GM19099 (cell line): Measurements from ENCODE around the gene FTSJ3.

Source experiments
- POLR2A ChIP-seq: IDR thresholded peaks from 3 replicates; pipeline ENCODE4 v1.6.1; 2011; ENCODE audit warnings: low read depth; ENCODE audit not compliant: insufficient read length; ENCODE audit errors: extremely low read depth

The FTSJ3 gene

GRCh38 chr17:63832455-63832854 lies 5.0 kb upstream of the FTSJ3 start:
- TF ChIP-seq POLR2A = no peak

- no peak for TF ChIP-seq POLR2A
Measured at GRCh38 chr17:63832014-63832413, 4.6 kb upstream of the FTSJ3 start.

DNA sequence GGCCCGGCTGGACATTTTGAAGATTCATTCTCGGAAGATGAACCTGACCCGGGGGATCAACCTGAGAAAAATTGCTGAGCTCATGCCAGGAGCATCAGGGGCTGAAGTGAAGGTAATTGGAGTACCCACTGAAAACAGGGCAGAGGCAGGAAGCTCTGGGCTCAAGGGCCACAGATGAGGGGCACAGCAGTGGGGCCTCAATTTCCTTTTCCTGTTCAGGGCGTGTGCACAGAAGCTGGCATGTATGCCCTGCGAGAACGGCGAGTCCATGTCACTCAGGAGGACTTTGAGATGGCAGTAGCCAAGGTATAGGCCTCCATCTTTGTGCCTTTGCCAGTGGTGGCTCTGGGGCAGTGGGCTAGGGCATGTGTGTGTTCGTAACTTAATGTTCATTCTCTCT lies 4.0 kb upstream of the FTSJ3 start:
- no peak for TF ChIP-seq POLR2A

- TF ChIP-seq POLR2A = no peak
Measured at GRCh38 chr17:63830904-63831491, 3.5 kb upstream of the FTSJ3 start.

DNA sequence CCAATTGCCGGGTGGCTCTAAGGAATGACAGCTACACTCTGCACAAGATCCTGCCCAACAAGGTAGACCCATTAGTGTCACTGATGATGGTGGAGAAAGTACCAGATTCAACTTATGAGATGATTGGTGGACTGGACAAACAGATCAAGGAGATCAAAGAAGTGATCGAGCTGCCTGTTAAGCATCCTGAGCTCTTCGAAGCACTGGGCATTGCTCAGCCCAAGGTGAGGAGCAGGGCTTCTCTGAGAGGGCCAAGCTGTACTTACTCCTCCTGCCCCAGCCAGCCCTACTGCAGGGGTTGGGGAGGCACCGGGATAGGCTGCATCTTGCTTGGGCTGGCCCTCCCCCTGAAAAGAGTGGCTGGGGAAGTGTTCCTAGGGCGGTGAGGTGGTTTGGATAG lies 2.8 kb upstream of the FTSJ3 start:
- no peak for TF ChIP-seq POLR2A

DNA sequence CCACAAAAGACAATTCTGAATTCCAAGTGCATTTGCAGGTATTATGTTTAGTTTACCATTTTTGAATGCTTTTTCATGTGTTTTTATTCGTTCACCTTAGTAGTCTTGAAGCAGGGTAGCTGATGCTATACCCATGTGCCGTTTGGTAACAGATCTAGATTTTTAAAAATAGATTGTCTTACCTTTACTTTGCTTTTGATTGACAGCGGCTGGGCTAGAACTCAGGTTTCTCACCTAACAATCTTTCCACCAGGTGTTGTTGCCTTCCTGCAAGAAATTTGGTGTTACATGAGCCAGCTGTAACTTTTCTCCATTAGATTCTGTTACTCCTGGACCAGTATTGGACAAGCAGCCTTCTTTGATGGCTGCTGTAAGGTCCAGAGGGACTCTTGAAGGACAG lies 1.5 kb upstream of the FTSJ3 start:
- TF ChIP-seq POLR2A = no peak

- TF ChIP-seq POLR2A = no peak
Measured at GRCh38 chr17:63827801-63828221, 348 bp upstream of the FTSJ3 start.

DNA sequence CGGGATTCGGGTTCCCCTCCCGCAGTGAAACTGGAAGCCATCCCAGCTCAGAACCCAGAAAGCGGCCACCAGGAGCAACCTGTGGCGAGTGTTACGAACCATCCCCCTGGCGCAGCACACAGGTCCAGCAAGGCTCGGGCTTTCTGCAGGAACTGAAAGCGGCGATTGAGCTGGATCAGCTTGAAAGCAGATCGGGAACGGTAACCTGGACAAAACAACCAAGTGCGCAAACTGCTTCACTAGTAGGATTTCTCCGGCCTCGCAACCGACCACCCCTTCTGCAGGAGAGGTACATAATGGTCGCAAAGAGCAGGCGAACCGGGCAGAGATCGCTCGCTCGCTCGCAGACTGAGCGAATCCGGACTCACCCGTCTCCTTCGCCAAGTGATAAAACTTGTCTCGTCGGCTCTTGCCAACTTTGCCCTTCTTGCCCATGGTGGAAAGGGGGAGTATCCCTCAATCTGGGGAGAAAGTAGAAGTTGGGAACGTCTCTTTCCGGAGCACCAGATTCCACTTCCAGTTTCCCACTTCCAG lies 928 bp downstream of the FTSJ3 start:
- no peak for TF ChIP-seq POLR2A

DNA sequence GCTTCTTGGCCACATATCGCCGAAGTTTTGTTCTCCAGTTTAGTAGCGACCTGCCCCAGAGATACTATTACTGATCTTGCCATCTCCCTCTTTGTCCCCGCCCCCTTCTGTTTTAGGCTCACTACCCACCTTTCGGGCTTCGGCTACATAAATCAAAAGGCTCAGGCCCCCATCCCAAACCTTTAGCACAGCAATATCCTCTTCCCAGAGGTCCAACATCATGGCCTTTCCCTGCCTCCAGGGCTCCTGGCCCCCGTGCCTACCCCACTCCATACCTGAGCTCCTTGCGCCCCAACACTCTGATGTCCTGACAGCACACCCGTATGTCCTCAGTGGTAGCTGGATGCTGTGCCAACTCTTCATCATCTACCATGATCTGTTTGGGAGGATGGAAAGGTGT lies 3.1 kb downstream of the FTSJ3 start:
- TF ChIP-seq POLR2A = no peak

DNA sequence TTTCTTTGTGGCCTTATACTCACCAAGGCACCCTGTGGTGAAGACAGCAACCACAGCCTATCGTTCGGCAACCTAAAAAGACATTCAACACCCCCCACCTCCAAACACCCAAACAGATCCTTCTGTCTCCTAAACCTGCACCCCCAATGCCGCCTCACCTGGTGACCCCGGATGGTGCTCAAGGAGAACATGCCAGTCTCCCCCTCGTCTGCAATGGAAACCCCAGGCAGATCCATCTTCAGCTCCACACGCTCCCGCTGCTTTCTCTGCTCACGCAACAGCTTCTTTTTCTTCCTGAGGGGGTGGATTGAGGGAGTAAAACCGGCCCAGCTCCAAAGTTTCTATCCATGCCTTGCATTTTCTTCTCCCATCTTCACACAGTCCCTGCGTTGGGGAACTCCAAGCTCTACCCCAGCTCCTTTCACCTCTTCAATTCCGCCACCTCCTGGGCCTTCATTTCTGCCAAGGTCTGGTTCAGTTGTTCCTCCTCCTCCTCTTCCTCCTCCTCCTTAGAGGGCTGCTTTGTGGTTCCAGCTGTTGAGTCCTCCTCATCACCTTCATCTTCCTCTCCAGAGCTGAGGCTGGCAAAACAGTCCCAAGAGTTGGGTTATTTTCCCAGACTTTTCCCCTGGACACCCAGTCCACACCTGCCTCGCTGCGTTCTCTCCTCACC lies 3.7 kb downstream of the FTSJ3 start:
- TF ChIP-seq POLR2A = no peak

DNA sequence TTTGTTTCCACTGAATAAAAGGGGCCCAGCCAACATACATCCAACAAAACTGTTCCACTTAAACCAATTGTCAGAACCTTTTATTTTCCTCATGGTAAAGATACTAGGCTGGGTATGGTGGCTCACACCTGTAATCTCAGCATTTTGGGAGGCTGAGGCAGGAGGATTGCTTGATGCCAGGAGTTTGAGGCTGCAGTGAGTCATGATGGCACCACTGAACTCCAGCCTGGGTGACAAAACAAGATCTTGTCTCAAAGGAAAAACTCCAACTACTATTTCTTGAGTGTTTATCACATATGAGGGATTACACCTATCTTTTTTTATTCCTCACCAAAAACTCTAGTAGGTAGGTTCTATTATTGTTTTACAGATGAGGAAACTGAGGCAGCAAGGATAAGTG lies 4.9 kb downstream of the FTSJ3 start:
- no peak for TF ChIP-seq POLR2A

DNA sequence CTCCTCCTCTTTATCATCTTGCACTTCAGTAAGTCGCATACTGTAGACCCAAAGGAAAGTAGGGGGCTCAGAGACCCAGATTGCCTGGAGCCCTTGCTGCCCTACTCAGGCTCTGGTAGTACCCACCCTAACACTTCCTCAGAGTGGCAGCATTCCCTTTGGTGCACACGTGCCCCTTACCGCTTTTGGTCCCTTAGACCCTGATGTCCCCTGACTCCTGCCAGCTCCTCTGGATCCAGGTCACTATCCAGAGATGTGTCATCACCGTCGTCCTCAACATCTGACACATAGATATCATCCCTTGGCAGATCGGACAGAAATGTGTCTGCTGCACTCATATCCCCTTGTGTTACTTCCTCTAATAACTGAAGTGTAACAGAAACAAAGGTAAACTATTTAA lies 5.7 kb downstream of the FTSJ3 start:
- TF ChIP-seq POLR2A = no peak

- TF ChIP-seq POLR2A = peak; percentile 5
Measured at GRCh38 chr17:63820963-63821561, 6.4 kb downstream of the FTSJ3 start.

- no peak for TF ChIP-seq POLR2A
Measured at GRCh38 chr17:63819585-63820537, 7.6 kb downstream of the FTSJ3 start.

DNA sequence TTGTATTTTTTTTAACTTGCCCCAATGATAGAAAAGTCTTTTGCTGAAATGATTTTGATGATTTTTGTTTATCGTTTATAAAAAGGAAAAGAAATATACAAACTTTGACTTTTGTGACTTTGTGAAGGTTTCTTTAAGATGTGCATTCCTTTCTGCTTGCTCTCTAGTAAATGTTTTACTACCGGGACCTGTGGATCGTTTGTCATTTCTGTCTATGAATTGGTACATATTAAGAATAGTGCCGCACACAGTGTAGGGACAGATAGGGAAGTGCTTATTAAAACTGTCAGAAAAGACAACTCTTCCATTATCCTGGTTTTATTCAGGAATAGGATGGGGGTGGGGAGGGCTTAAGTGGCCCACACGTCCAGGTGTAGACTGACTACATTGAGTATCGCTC lies 8.3 kb downstream of the FTSJ3 start:
- no peak for TF ChIP-seq POLR2A
